NCI-H2029 treated with DMSO at 0.1 percent for 48 hours (cell line): ENCODE measurements around the gene CALR.
"Not testable (repeated sequence)": the region's sequence is repeated elsewhere in the genome, so short reads cannot be mapped to it uniquely, and the experiment has no call there.

ENCODE experiments used
- DNase-seq: peaks from one replicate; lab custom pipeline; 2025; lab: John Stamatoyannopoulos, UW

The CALR gene

DNA sequence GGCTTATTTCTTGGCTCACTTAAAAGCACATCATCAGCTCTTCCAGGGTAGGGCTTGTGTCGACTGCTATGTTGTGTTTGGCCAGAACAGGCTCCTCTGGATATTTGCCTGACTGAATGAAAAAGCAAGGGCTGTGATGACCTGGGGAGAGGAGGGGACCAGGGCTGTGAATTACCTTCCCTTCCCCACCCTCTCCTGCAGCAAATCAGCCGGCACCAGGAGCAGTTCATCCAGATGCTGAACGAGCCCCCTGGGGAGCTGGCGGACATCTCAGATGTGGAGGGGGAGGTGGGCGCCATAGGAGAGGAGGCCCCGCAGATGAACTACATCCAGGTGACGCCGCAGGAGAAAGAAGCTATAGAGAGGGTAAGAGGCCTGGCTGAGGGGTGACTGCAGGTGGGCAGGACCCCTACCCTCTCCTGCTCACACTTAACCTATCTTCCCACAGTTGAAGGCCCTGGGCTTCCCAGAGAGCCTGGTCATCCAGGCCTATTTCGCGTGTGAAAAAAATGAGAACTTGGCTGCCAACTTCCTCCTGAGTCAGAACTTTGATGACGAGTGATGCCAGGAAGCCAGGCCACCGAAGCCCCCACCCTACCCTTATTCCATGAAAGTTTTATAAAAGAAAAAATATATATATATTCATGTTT, 14.2 kb downstream of the CALR start:
- no peak for DNase-seq

DNA sequence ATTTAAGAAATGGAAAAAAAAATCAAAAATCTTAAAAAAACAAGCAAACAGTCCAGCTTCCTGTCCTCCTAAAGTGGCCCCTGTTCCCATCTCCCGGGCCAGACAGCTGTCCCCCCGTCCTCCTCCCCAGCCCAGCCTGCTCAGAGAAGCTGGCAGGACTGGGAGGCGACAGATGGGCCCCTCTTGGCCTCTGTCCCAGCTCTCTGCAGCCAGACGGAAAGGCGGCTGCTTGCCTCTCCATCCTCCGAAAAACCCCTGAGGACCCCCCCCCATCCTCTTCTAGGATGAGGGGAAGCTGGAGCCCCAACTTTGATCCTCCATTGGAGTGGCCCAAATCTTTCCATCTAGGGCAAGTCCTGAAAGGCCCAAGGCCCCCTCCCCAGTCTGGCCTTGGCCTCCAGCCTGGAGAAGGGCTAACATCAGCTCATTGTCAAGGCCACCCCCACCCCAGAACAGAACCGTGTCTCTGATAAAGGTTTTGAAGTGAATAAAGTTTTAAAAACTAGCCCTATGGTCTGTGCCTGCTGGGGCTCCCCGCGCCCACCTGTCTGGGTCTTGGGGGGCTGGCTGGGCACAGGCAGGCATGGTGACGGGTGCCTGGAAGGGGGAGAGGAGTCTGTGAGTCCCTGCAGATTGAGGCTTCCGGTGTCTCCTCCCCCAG, 14.9 kb downstream of the CALR start:
- no peak for DNase-seq

DNA sequence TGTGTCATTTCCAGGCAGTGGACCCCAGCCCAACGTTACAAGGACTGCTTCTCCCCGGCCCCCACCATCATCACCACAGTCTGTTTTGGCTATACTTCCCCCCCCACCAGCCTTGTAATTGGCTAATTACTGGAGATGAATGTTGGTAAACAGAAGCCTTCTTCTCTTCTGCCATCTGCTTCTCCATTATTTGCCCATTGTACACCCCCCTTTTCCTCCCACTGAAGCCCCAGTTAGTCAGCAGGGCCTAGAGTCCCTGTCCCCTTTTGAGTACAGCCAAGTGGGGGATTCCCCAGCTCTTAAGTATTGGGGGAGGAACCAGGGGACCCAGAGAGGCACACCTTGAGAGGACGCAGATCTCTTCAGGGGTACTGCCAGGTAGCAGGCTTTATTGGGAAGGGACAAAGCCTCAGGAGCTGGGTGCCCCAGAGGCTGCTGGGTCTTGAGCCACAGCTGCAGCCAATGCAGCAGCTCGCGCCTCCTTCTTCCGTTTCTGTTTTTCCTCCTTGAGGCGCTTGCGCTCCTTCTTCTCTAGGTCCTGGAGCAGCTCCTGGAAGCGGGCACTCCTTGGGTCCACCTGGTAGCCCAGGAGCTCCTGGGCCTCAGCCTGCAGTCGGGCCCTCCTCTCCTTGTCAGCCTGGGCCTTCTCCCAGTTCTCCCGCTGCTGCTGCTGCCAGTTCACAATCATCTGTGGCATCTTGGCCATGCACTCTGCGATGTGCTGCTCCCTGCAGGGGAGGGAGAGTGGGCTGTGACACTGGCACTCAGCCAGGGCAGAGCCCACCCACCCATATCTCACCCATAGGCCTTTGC, 15.6 kb downstream of the CALR start:
- no peak for DNase-seq

GRCh38 chr19:12954612-12954962, 16.2 kb downstream of the CALR start:
- DNase-seq = no peak

GRCh38 chr19:12955575-12955974, 17.2 kb downstream of the CALR start:
- not testable (repeated sequence) for DNase-seq

GRCh38 chr19:12955996-12956395, 17.6 kb downstream of the CALR start:
- DNase-seq = no peak

DNA sequence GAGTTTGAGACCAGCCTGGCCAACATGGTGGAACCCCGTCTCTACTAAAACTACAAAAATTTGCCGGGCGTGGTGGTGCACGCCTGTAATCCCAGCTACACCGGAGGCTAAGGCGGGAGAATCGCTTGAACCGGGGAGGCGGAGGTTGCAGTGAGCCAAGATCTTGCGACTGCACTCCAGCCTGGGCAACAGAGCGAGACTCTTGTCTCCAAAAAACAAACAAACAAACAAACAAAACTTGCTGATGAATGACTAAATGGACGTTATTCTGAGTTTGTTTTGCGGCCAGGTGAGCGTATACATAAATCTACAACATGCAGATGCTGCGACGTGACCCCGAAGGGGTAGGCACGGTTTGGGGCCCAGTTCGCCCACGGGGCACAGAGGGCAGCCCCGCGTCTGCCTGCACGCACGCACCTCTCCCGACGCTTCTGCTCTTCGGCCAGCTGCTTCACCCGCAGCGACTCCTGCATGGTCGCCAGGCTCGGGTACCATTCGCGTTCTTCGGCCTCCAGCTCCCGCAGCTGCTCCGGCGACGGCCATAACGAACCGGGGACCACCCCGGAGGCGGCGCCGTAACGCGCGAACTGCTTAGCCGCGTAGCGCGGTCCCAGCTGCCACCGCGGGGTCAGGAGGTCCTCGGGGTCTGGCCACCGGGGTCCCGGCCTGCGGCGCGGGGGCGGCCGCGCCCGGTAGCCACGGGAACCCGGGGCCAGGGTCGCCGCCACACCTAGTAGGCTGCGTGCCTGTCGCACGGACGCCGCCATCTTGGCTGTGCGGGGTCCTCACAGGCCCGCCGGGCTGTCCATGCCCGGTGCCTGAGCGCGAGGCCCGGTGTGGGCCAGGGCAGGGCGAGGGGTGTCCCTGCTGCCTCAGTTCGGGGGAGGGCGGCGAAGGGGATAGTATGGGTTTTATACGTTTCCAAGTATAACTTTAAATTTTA, 18.3 kb downstream of the CALR start, which contains the start of gene GADD45GIP1:
Gene GADD45GIP1 (minus strand): TSS at position 778 of the 943 bp plus-strand sequence. CDS start 11 bp downstream, at position 767.
- DNase-seq = peak; percentile 24

- not testable (repeated sequence) for DNase-seq
Measured at GRCh38 chr19:12957389-12957952, 19.1 kb downstream of the CALR start.

DNA sequence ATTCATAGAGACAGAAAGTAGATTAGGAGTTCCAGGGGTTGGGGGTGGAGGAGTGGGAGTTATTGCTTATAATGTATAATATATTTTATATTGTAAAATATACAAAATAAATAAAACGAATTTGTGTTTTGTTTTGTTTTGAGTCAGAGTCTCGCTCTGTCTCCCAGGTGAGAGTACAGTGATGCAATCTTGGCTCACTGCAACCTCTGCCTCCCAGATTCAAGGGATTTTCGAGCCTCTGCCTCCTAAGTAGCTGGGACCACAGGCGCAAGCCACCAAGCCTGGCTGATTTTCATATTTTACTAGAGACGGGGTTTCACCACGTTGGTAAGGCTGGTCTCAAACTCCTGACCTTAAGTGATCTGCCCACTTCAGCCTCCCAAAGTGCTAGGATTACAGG, 21.1 kb downstream of the CALR start:
- no peak for DNase-seq

- peak; percentile 55 for DNase-seq
Measured at GRCh38 chr19:12965017-12965811, 26.8 kb downstream of the CALR start.

DNA sequence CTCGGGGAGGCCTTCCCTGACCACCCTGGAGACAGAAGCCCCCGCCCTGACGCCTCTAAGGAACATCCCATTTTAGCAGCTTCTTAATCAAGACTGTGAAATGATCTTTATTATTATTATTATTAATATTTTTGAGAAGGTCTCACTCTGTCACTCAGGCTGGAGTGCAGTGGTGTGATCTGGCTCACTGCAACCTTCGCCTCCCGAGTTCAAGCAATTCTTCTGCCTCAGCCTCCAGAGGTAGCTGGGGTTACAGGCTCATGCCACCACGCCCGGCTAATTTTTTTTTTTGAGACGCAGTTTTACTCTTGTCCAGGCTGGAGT, 27.4 kb downstream of the CALR start:
- DNase-seq = no peak

- no peak for DNase-seq
Measured at GRCh38 chr19:12967907-12968306, 29.5 kb downstream of the CALR start.

DNA sequence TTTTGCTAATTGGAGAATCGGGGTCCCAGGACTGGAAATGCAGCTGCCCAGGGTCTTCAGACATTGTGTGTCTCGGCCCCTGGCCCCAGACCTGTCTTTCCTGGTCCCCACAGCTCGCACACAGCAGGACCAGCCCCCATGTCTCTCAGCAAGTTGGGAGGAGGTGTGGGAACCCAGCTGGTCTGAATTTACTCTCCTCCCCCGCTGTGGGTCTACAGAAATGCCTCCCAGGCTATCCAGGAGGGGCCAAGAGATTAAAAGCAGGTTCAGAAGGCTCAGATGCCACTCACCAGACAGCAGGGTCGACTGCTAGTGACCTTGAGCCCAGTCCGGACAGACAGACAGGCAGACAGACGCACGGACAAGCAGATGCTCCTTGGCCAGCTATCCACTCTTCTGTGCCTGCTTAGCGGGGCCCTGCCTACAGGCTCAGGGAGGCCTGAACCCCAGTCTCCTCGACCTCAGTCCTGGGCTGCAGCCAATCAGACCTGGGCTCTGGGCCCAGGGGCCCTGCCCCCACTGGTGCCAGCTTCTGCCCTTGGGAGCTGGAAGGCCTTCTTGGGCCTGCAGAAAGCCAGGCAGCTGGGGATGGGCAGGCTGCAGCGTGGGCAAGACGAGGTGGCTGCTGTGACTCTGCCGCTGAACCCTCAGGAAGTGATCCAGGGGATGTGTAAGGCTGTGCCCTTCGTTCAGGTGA, 31.0 kb downstream of the CALR start, which contains the start of gene DAND5:
Gene DAND5 (plus strand): TSS at position 285 of the 697 bp plus-strand sequence. CDS start 85 bp downstream, at position 370.
- no peak for DNase-seq

DNA sequence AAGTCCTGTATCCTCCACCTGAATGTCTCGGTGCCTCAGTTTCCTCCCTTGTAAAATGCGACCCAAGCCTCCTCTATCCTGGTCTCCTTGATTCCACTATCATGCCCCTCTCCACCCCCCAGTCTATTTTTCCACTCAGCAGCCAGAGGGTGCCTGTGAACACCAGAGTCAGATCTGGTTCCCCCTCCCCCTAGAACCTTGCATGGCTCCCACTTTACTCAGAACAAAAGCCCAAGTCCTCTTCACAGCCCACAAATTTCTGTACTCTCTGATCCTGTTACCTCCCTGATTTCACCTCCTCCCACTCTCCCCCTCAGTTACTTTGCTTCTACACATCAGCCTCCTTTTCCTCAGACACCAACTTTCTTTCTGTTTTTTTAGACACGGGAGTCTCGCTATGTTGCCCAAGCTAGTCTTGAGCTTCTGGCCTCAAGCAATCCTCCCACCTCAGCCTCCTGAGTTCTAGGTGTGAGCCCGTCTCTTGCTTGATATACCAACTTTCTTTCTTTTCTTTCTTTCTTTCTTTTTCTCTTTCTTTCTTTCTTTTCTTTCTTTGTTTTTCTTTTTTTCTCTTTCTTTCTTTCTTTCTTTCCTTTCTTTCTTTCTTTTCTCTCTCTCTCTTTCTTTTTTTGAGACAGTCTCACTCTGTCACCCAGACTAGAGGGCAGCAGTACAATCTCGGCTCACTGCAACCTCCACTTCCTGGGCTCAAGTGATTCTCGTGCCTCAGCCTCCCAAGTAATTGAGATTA, 31.8 kb downstream of the CALR start:
- no peak for DNase-seq

DNA sequence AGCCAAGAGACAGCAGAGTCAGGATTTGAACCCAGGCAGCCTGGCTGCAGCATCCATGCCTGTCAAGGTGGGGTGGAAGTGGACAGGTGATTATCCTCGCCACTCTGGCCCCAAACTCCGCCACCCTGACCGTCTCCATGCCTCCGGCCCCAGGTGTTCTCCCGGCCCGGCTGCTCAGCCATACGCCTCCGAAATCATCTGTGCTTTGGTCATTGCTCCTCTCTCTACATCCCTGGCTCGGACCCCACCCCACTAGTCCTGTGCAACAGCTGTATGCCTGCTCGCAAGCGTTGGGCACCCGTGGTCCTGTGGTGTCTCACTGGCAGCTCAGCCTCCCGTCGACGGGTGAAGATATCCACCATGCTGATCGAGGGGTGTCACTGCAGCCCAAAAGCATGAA, 34.8 kb downstream of the CALR start:
- no peak for DNase-seq

- no peak for DNase-seq
Measured at GRCh38 chr19:12974301-12975220, 36.2 kb downstream of the CALR start.

GRCh38 chr19:12975221-12975741, 36.9 kb downstream of the CALR start:
- DNase-seq = no peak

- DNase-seq = not testable (repeated sequence)
Measured at GRCh38 chr19:12976109-12976508, 37.7 kb downstream of the CALR start.
